Nucleus accumbens (tissue), 56 donors: ENCODE data around the gene GCFC2.
"Not testable (repeated sequence)": the region's sequence is repeated elsewhere in the genome, so short reads cannot be mapped to it uniquely, and the experiment has no call there.

Experiments used
- DNase-seq, 56 donors: peaks; one replicate each; lab custom pipeline; 2025; lab: John Stamatoyannopoulos, UW

GCFC2 gene

GRCh38 chr2:75710577-75711253, at the start of gene GCFC2:
Gene GCFC2, minus strand, starts transcription at chr2:75710915. Its CDS starts 60 bp downstream, at chr2:75710855.
- DNase-seq, result peak; percentile 17 to 91 (median 80)

GRCh38 chr2:75752828-75753227, 42.1 kb upstream of the GCFC2 start:
- no peak for DNase-seq

GRCh38 chr2:75751824-75752468, 41.2 kb upstream of the GCFC2 start:
- no peak for DNase-seq

- DNase-seq, result no peak
Observed at GRCh38 chr2:75751360-75751759, 40.6 kb upstream of the GCFC2 start.

GRCh38 chr2:75737961-75738360, 27.2 kb upstream of the GCFC2 start:
- no peak for DNase-seq

- no peak for DNase-seq
Observed at GRCh38 chr2:75736276-75736675, 25.6 kb upstream of the GCFC2 start.

GRCh38 chr2:75729861-75730260, 19.1 kb upstream of the GCFC2 start:
- DNase-seq, result peak in 1 of 56 donors; percentile 6

- no peak for DNase-seq
Observed at GRCh38 chr2:75728614-75729419, 18.1 kb upstream of the GCFC2 start.

GRCh38 chr2:75722687-75723086, 12.0 kb upstream of the GCFC2 start:
- DNase-seq, result no peak

GRCh38 chr2:75720525-75720924, 9.8 kb upstream of the GCFC2 start:
- no peak for DNase-seq

- DNase-seq, result no peak
Observed at GRCh38 chr2:75719616-75720015, 8.9 kb upstream of the GCFC2 start.

GRCh38 chr2:75716406-75716805, 5.7 kb upstream of the GCFC2 start:
- DNase-seq, result no peak

- DNase-seq, result not testable (repeated sequence)
Observed at GRCh38 chr2:75711590-75711989, 875 bp upstream of the GCFC2 start.

GRCh38 chr2:75710220-75710576, 517 bp downstream of the GCFC2 start:
- peak in 1 of 56 donors; percentile 60 for DNase-seq

GRCh38 chr2:75709297-75709696, 1.4 kb downstream of the GCFC2 start:
- no peak for DNase-seq

GRCh38 chr2:75707901-75708300, 2.8 kb downstream of the GCFC2 start:
- no peak for DNase-seq

GRCh38 chr2:75705921-75706320, 4.8 kb downstream of the GCFC2 start:
- no peak for DNase-seq

- DNase-seq, result no peak
Observed at GRCh38 chr2:75703589-75704287, 7.0 kb downstream of the GCFC2 start.

- no peak for DNase-seq
Observed at GRCh38 chr2:75702593-75702992, 8.1 kb downstream of the GCFC2 start.

- no peak for DNase-seq
Observed at GRCh38 chr2:75698918-75699317, 11.8 kb downstream of the GCFC2 start.

GRCh38 chr2:75688196-75688595, 22.5 kb downstream of the GCFC2 start:
- DNase-seq, result no peak
